WTC11 (cell line): Measurements from ENCODE around the gene SYNCRIP. TPM values are rescaled to one million over a fixed set of nuclear protein-coding genes. Genes with fewer than 3 reads are reported as not detected.

Source experiments
- ATAC-seq: fragments of 200-7000 bp; cut with Tn5 transposase; 2 replicates; pipeline ENCODE4 v1.10.0; 2021; ENCODE audit warnings: mild to moderate bottlenecking, moderate library complexity
- CTCF ChIA-PET: fragments of 300-600 bp; sonication (Branson Sonifier 250); formaldehyde crosslinking; loops from one replicate; lab custom pipeline; 2021; ENCODE audit warnings: antibody characterized with exemption; lab: Charles Lee
- POLR2A ChIA-PET: fragments of 350-600 bp; sonication (Branson Sonifier 250); formaldehyde crosslinking; loops from one replicate; lab custom pipeline; 2021; ENCODE audit warnings: antibody characterized with exemption; lab: Charles Lee
- DNase-seq: peaks from one replicate; pipeline ENCODE4 v3.0.0; 2021; ENCODE audit warnings: low spot score
- H3K27ac Mint-ChIP-seq: 2 replicates; pipeline ENCODE4 v1.8.0; 2021; ENCODE audit warnings: mixed read lengths
- H3K27me3 Mint-ChIP-seq: 2 replicates; pipeline ENCODE4 v1.8.0; 2021; ENCODE audit warnings: low read depth, mild to moderate bottlenecking, moderate library complexity, mixed read lengths
- H3K36me3 Mint-ChIP-seq: 2 replicates; pipeline ENCODE4 v1.8.0; 2021; ENCODE audit warnings: mixed read lengths
- H3K4me1 Mint-ChIP-seq: 2 replicates; pipeline ENCODE4 v1.8.0; 2022; ENCODE audit warnings: mixed read lengths
- H3K4me3 Mint-ChIP-seq: 2 replicates; pipeline ENCODE4 v1.8.0; 2021; ENCODE audit warnings: mild to moderate bottlenecking, moderate library complexity, mixed read lengths
- H3K9me3 Mint-ChIP-seq: 2 replicates; pipeline ENCODE4 v1.8.0; 2021; ENCODE audit warnings: mixed read lengths
- CBFB ChIP-seq: sonication (generic); formaldehyde crosslinking; IDR thresholded peaks from 2 replicates; pipeline ENCODE4 v1.8.1; 2022; ENCODE audit warnings: mild to moderate bottlenecking, low read depth, missing genetic modification reagents
- E2F5 ChIP-seq: sonication (generic); formaldehyde crosslinking; IDR thresholded peaks from 2 replicates; pipeline ENCODE4 v1.8.1; 2022; ENCODE audit warnings: mild to moderate bottlenecking, moderate library complexity, missing genetic modification reagents
- EMX1 ChIP-seq: fragments of 250-450 bp; sonication (Bioruptor Pico); IDR thresholded peaks from 2 replicates; pipeline ENCODE4 v1.8.0; 2021; ENCODE audit warnings: mild to moderate bottlenecking
- ETV6 ChIP-seq: sonication (generic); formaldehyde crosslinking; IDR thresholded peaks from 2 replicates; pipeline ENCODE4 v1.8.1; 2022; ENCODE audit warnings: mild to moderate bottlenecking, missing genetic modification reagents
- GRHL2 ChIP-seq: fragments of 250-450 bp; sonication (Bioruptor Pico); IDR thresholded peaks from 2 replicates; pipeline ENCODE4 v1.8.0; 2022; ENCODE audit warnings: mild to moderate bottlenecking, moderate library complexity; ENCODE audit not compliant: insufficient replicate concordance, severe bottlenecking
- GTF2I ChIP-seq: fragments of 250-450 bp; sonication (Bioruptor Pico); conservative IDR thresholded peaks from 2 replicates; pipeline ENCODE4 v1.4.0; 2021; ENCODE audit warnings: mild to moderate bottlenecking
- IRF2 ChIP-seq: sonication (generic); formaldehyde crosslinking; IDR thresholded peaks from 2 replicates; pipeline ENCODE4 v1.8.0; 2022; ENCODE audit warnings: low read depth, missing genetic modification reagents, borderline replicate concordance
- KAT7 ChIP-seq: sonication (generic); formaldehyde crosslinking; IDR thresholded peaks from 2 replicates; pipeline ENCODE4 v1.8.1; 2023; ENCODE audit warnings: missing genetic modification reagents, mild to moderate bottlenecking, borderline replicate concordance
- NFATC4 ChIP-seq: fragments of 250-450 bp; sonication (Bioruptor Pico); IDR thresholded peaks from 2 replicates; pipeline ENCODE4 v1.9.0; 2021; ENCODE audit warnings: mild to moderate bottlenecking
- NFE2L1 ChIP-seq: sonication (generic); formaldehyde crosslinking; IDR thresholded peaks from 2 replicates; pipeline ENCODE4 v1.8.1; 2023; ENCODE audit warnings: missing genetic modification reagents
- RELA ChIP-seq: sonication (generic); formaldehyde crosslinking; IDR thresholded peaks from 2 replicates; pipeline ENCODE4 v1.8.1; 2022; ENCODE audit warnings: missing genetic modification reagents, mild to moderate bottlenecking, borderline replicate concordance
- RORB ChIP-seq: fragments of 250-450 bp; sonication (Bioruptor Pico); IDR thresholded peaks from 2 replicates; pipeline ENCODE4 v1.9.0; 2021; ENCODE audit warnings: mild to moderate bottlenecking
- SMAD3 ChIP-seq: sonication (generic); formaldehyde crosslinking; IDR thresholded peaks from 2 replicates; pipeline ENCODE4 v1.8.0; 2022; ENCODE audit warnings: missing genetic modification reagents, mild to moderate bottlenecking, borderline replicate concordance
- SOX15 ChIP-seq: fragments of 250-450 bp; sonication (Bioruptor Pico); IDR thresholded peaks from 2 replicates; pipeline ENCODE4 v1.9.0; 2021; ENCODE audit warnings: mild to moderate bottlenecking
- STAT6 ChIP-seq: sonication (generic); formaldehyde crosslinking; conservative IDR thresholded peaks from 2 replicates; pipeline ENCODE4 v1.8.1; 2023; ENCODE audit warnings: mild to moderate bottlenecking, low read depth, missing genetic modification reagents, moderate library complexity
- TEAD1 ChIP-seq: sonication (generic); formaldehyde crosslinking; IDR thresholded peaks from 2 replicates; pipeline ENCODE4 v1.8.0; 2022; ENCODE audit warnings: mild to moderate bottlenecking, missing genetic modification reagents
- TEAD4 ChIP-seq: sonication (generic); formaldehyde crosslinking; IDR thresholded peaks from 2 replicates; pipeline ENCODE4 v1.8.0; 2022; ENCODE audit warnings: mild to moderate bottlenecking, missing genetic modification reagents
- USF1 ChIP-seq: sonication (generic); formaldehyde crosslinking; IDR thresholded peaks from 2 replicates; pipeline ENCODE4 v1.8.0; 2022; ENCODE audit warnings: mild to moderate bottlenecking, missing genetic modification reagents
- USF2 ChIP-seq: sonication (generic); formaldehyde crosslinking; IDR thresholded peaks from 2 replicates; pipeline ENCODE4 v1.8.1; 2023; ENCODE audit warnings: mild to moderate bottlenecking, missing genetic modification reagents, moderate library complexity
- ZMAT4 ChIP-seq: fragments of 250-450 bp; sonication (Bioruptor Pico); IDR thresholded peaks from 2 replicates; pipeline ENCODE4 v1.9.0; 2021; ENCODE audit warnings: mild to moderate bottlenecking
- ZNF121 ChIP-seq: sonication (generic); formaldehyde crosslinking; IDR thresholded peaks from 2 replicates; pipeline ENCODE4 v1.8.0; 2023; ENCODE audit warnings: missing genetic modification reagents
- ZNF416 ChIP-seq: fragments of 250-450 bp; sonication (Bioruptor Pico); IDR thresholded peaks from 2 replicates; pipeline ENCODE4 v1.9.0; 2021; ENCODE audit warnings: mild to moderate bottlenecking, inconsistent platforms
- ZNF512 ChIP-seq: sonication (generic); formaldehyde crosslinking; IDR thresholded peaks from 2 replicates; pipeline ENCODE4 v1.8.1; 2022; ENCODE audit warnings: missing genetic modification reagents, borderline replicate concordance
- ZNF671 ChIP-seq: fragments of 250-450 bp; sonication (Bioruptor Pico); IDR thresholded peaks from 2 replicates; pipeline ENCODE4 v1.8.0; 2021; ENCODE audit warnings: mild to moderate bottlenecking
- ZSCAN18 ChIP-seq: fragments of 250-450 bp; sonication (Bioruptor Pico); IDR thresholded peaks from 2 replicates; pipeline ENCODE4 v2.1.2; 2022; ENCODE audit warnings: mild to moderate bottlenecking, moderate library complexity
- total RNA-seq: library from RNA; stranded (reverse); gene quantifications from 3 replicates; pipeline ENCODE4 v1.2.3, GENCODE V29; 2021

SYNCRIP gene
- total RNA-seq, 1 experiment from 2014 or later, result 150 TPM

GRCh38 chr6:85569323-85569722 is 73.4 kb downstream of the SYNCRIP start:
- ChIA-PET POLR2A (interaction anchor here (0.7 kb wide), 1 partner anchor 75 kb away, joined by 3 read pairs; no protein-coding TSS in a partner anchor), CTCF (no interaction called here)
- peaks cover 10% of the 10 kb centered on the region for H3K36me3 Mint-ChIP-seq
- TF ChIP-seq ZMAT4 (CRISPR knock-in tag) (no peak), ZNF121 (CRISPR knock-in tag) (no peak), ZNF671 (CRISPR knock-in tag) (no peak)
- ATAC-seq, result no peak
- H3K27me3 Mint-ChIP-seq, result no peaks in the 10 kb centered on the region
- H3K4me1 Mint-ChIP-seq, result no peaks in the 10 kb centered on the region
- no peak overlapping the region for H3K27ac Mint-ChIP-seq
- no peak for DNase-seq
- no peak overlapping the region for H3K4me3 Mint-ChIP-seq
- peaks cover 1% of the 10 kb centered on the region; the same call in 1 of the 2 replicates for H3K9me3 Mint-ChIP-seq

- POLR2A ChIA-PET, result no interaction called here
- CTCF ChIA-PET, result no interaction called here
- Mint-ChIP-seq H3K27ac (no peak overlapping the region), H3K4me3 (no peak overlapping the region)
- TF ChIP-seq GTF2I (CRISPR knock-in tag) (no peak), TEAD4 (CRISPR knock-in tag) (no peak), RORB (CRISPR knock-in tag) (no peak), E2F5 (CRISPR knock-in tag) (no peak), ETV6 (CRISPR knock-in tag) (no peak), ZSCAN18 (CRISPR knock-in tag) (no peak), GRHL2 (CRISPR knock-in tag) (no peak), RELA (CRISPR knock-in tag) (no peak), SMAD3 (CRISPR knock-in tag) (no peak), TEAD1 (CRISPR knock-in tag) (no peak), SOX15 (CRISPR knock-in tag) (no peak), NFATC4 (CRISPR knock-in tag) (no peak), ZNF512 (CRISPR knock-in tag) (no peak), NFE2L1 (no peak), USF2 (CRISPR knock-in tag) (no peak), IRF2 (CRISPR knock-in tag) (no peak)
- TF ChIP-seq, all 79 proteins: peak for 0
- H3K27me3 Mint-ChIP-seq, result no peaks in the 10 kb centered on the region
- H3K4me1 Mint-ChIP-seq, result no peaks in the 10 kb centered on the region
- ATAC-seq, result no peak
- peaks cover 4% of the 10 kb centered on the region; the same call in 1 of the 2 replicates for H3K9me3 Mint-ChIP-seq
- no peak for DNase-seq
- peaks cover 16% of the 10 kb centered on the region for H3K36me3 Mint-ChIP-seq
Observed at GRCh38 chr6:85568411-85568810, 74.3 kb downstream of the SYNCRIP start.

GRCh38 chr6:85565736-85566135 is 77.0 kb downstream of the SYNCRIP start:
- ChIA-PET POLR2A (interaction anchor here (0.6 kb wide), 1 partner anchor 311 kb away, joined by 3 read pairs; no protein-coding TSS in a partner anchor), CTCF (interaction anchor here (1.1 kb wide), 1 partner anchor 243 kb away, joined by 3 read pairs; no protein-coding TSS in a partner anchor)
- no peak overlapping the region for H3K27ac Mint-ChIP-seq
- no peak for TF ChIP-seq EMX1
- no peak for TF ChIP-seq USF1
- no peak for TF ChIP-seq ZNF416 (CRISPR knock-in tag)
- no peak for TF ChIP-seq ZNF671 (CRISPR knock-in tag)
- TF ChIP-seq KAT7, result no peak
- no peak for TF ChIP-seq CBFB (CRISPR knock-in tag)
- no peak for TF ChIP-seq RELA (CRISPR knock-in tag)
- TF ChIP-seq STAT6 (CRISPR knock-in tag), result no peak
- ATAC-seq (no peak), DNase-seq (no peak)
- no peaks in the 10 kb centered on the region for H3K4me1 Mint-ChIP-seq
- peaks cover 4% of the 10 kb centered on the region; the same call in 1 of the 2 replicates for H3K9me3 Mint-ChIP-seq
- no peak overlapping the region for H3K4me3 Mint-ChIP-seq
- H3K36me3 Mint-ChIP-seq, result peaks cover 16% of the 10 kb centered on the region
- no peaks in the 10 kb centered on the region for H3K27me3 Mint-ChIP-seq
